ENCODE results near the gene LY86.
A peak's percentile ranks its signal among the peaks of the same experiment; 100 is the strongest.

Gene LY86

GRCh38 chr6:6683969-6684833, 95.7 kb downstream of the LY86 start:
- DNase-seq (ENCODE audit: low read depth in 2 of 2): no peak
- no peak overlapping the region for H3K4me3 ChIP-seq (replicated peaks in 1 of 2; ENCODE audit: low read depth in 2 of 2, low read length in 2 of 2)
- TF ChIP-seq CTCF (IDR thresholded peaks at IDR 0.05; ENCODE audit: low read depth, low read length): no peak

GRCh38 chr6:6685249-6686040, 96.9 kb downstream of the LY86 start:
- no peak for TF ChIP-seq CTCF (IDR thresholded peaks at IDR 0.05; ENCODE audit: low read depth, low read length)
- DNase-seq (ENCODE audit: low read depth in 2 of 2): no peak
- no peak overlapping the region for H3K4me3 ChIP-seq (replicated peaks in 1 of 2; ENCODE audit: low read depth in 2 of 2, low read length in 2 of 2)

GRCh38 chr6:6686176-6686575, 97.7 kb downstream of the LY86 start:
- no peak overlapping the region for H3K4me3 ChIP-seq (replicated peaks in 1 of 2; ENCODE audit: low read depth in 2 of 2, low read length in 2 of 2)
- TF ChIP-seq CTCF (IDR thresholded peaks at IDR 0.05; ENCODE audit: low read depth, low read length): no peak
- no peak for DNase-seq (ENCODE audit: low read depth in 2 of 2)

GRCh38 chr6:6686748-6687601, 98.5 kb downstream of the LY86 start:
- peak overlapping the region in 1 of 2 donors; percentile 8 for H3K4me3 ChIP-seq (replicated peaks in 1 of 2; ENCODE audit: low read depth in 2 of 2, low read length in 2 of 2)
- peak; percentile 74 to 81 for DNase-seq (ENCODE audit: low read depth in 2 of 2)
- TF ChIP-seq CTCF (IDR thresholded peaks at IDR 0.05; ENCODE audit: low read depth, low read length): no peak

- H3K4me3 ChIP-seq (replicated peaks in 1 of 2; ENCODE audit: low read depth in 2 of 2, low read length in 2 of 2): no peak overlapping the region
- DNase-seq (ENCODE audit: low read depth in 2 of 2): peak; percentile 20 to 55
- TF ChIP-seq CTCF (IDR thresholded peaks at IDR 0.05; ENCODE audit: low read depth, low read length): no peak
These were observed 99.8 kb downstream of the LY86 start for GRCh38 chr6:6688283-6688682.

- TF ChIP-seq CTCF (IDR thresholded peaks at IDR 0.05; ENCODE audit: low read depth, low read length): no peak
- H3K4me3 ChIP-seq (replicated peaks in 1 of 2; ENCODE audit: low read depth in 2 of 2, low read length in 2 of 2): no peak overlapping the region
- DNase-seq (ENCODE audit: low read depth in 2 of 2): peak in 1 of 2 donors; percentile 40
These were observed 100.4 kb downstream of the LY86 start for GRCh38 chr6:6688951-6689350.

Measured in cardiac fibroblast (primary cell).